Right hindlimb (tissue), 1 donor: ENCODE data around the gene WNT5A.
"Not testable (repeated sequence)": the region's sequence is repeated elsewhere in the genome, so short reads cannot be mapped to it uniquely, and the experiment has no call there.

Experiments used
- DNase-seq: peaks from one replicate; pipeline ENCODE4 v3.0.0-alpha.2; 2018

WNT5A gene

GRCh38 chr3:55505102-55505501, 18.0 kb upstream of the WNT5A start:
- DNase-seq = not testable (repeated sequence)

- DNase-seq = no peak
Measured at GRCh38 chr3:55501905-55502304, 14.8 kb upstream of the WNT5A start.

- DNase-seq = no peak
Measured at GRCh38 chr3:55500555-55501330, 13.6 kb upstream of the WNT5A start.

GRCh38 chr3:55498520-55498919, 11.4 kb upstream of the WNT5A start:
- no peak for DNase-seq

- DNase-seq = no peak
Measured at GRCh38 chr3:55497250-55497649, 10.1 kb upstream of the WNT5A start.

GRCh38 chr3:55494976-55495375, 7.9 kb upstream of the WNT5A start:
- no peak for DNase-seq

- DNase-seq = no peak
Measured at GRCh38 chr3:55492976-55493375, 5.9 kb upstream of the WNT5A start.

- no peak for DNase-seq
Measured at GRCh38 chr3:55491296-55491816, 4.2 kb upstream of the WNT5A start.

GRCh38 chr3:55490276-55490913, 3.3 kb upstream of the WNT5A start:
- no peak for DNase-seq

GRCh38 chr3:55489798-55490132, 2.7 kb upstream of the WNT5A start:
- DNase-seq = peak; percentile 49

GRCh38 chr3:55488398-55489055, 1.4 kb upstream of the WNT5A start:
- peak; percentile 88 for DNase-seq

- peak; percentile 77 for DNase-seq
Measured at GRCh38 chr3:55487381-55488241, 505 bp upstream of the WNT5A start.

GRCh38 chr3:55486101-55486856, 827 bp downstream of the WNT5A start:
- peak; percentile 86 for DNase-seq

GRCh38 chr3:55484801-55485791, 2.0 kb downstream of the WNT5A start:
- DNase-seq = peak; percentile 92

- DNase-seq = peak; percentile 47
Measured at GRCh38 chr3:55484191-55484689, 2.9 kb downstream of the WNT5A start.

GRCh38 chr3:55483196-55484095, 3.7 kb downstream of the WNT5A start:
- no peak for DNase-seq

GRCh38 chr3:55482496-55483195, 4.5 kb downstream of the WNT5A start:
- peak; percentile 72 for DNase-seq

GRCh38 chr3:55481744-55482495, 5.2 kb downstream of the WNT5A start:
- DNase-seq = peak; percentile 44
